KMS-11 (cell line): ENCODE measurements around the gene TRAPPC2B.
A peak's percentile ranks its signal among the peaks of the same experiment; 100 is the strongest.

Source experiments
- H2AFZ ChIP-seq: fragments of 200-600 bp; sonication (generic); 2 replicates; pipeline ENCODE4 v1.6.1; 2016; ENCODE audit warnings: antibody characterized with exemption, mixed run types, low read depth
- H3K27ac ChIP-seq: fragments of 200-600 bp; sonication (generic); 2 replicates; pipeline ENCODE4 v1.6.1; 2016; ENCODE audit warnings: mild to moderate bottlenecking, mixed run types
- H3K27me3 ChIP-seq: fragments of 200-600 bp; sonication (generic); 2 replicates; pipeline ENCODE4 v1.6.1; 2017; ENCODE audit warnings: mild to moderate bottlenecking, low read depth, mixed run types, moderate library complexity; ENCODE audit not compliant: insufficient read depth
- H3K36me3 ChIP-seq: fragments of 200-600 bp; sonication (generic); 2 replicates; pipeline ENCODE4 v1.6.1; 2017; ENCODE audit warnings: mild to moderate bottlenecking, mixed run types; ENCODE audit not compliant: insufficient read depth
- H3K4me1 ChIP-seq: fragments of 200-600 bp; sonication (generic); 2 replicates; pipeline ENCODE4 v1.6.1; 2016; ENCODE audit warnings: mild to moderate bottlenecking, low read depth, mixed run types; ENCODE audit not compliant: poor library complexity, severe bottlenecking
- H3K4me2 ChIP-seq: fragments of 200-600 bp; sonication (generic); 2 replicates; pipeline ENCODE4 v1.7.0; 2016; ENCODE audit warnings: mild to moderate bottlenecking, mixed run types
- H3K4me3 ChIP-seq: fragments of 200-600 bp; sonication (generic); IDR thresholded peaks from 2 replicates; pipeline ENCODE4 v1.6.1; 2017; ENCODE audit warnings: low read depth, low read length, mixed read lengths; ENCODE audit not compliant: insufficient read depth
- H3K79me2 ChIP-seq: fragments of 200-600 bp; sonication (generic); 2 replicates; pipeline ENCODE4 v1.6.1; 2016; ENCODE audit warnings: low read depth, mixed run types; ENCODE audit not compliant: insufficient read depth
- H3K9ac ChIP-seq: fragments of 200-600 bp; sonication (generic); 2 replicates; pipeline ENCODE4 v1.6.1; 2016; ENCODE audit warnings: mild to moderate bottlenecking, mixed run types
- H4K20me1 ChIP-seq: fragments of 200-600 bp; sonication (generic); 2 replicates; pipeline ENCODE4 v1.6.1; 2016; ENCODE audit warnings: mild to moderate bottlenecking, mixed run types; ENCODE audit not compliant: insufficient read depth
- CTCF ChIP-seq: fragments of 200-600 bp; sonication (generic); conservative IDR thresholded peaks from 2 replicates; pipeline ENCODE4 v1.6.1; 2017; ENCODE audit warnings: low read depth, mild to moderate bottlenecking, antibody characterized with exemption, low read length, moderate library complexity, mixed read lengths

Gene TRAPPC2B

GRCh38 chr19:57398868-57399267, 35.5 kb downstream of the TRAPPC2B start:
- no peaks in the 10 kb centered on the region for H3K79me2 ChIP-seq
- no peaks in the 10 kb centered on the region for H3K4me1 ChIP-seq
- H3K4me2 ChIP-seq: no peak overlapping the region
- no peak overlapping the region for H3K9ac ChIP-seq
- no peak overlapping the region for H2AFZ ChIP-seq
- TF ChIP-seq CTCF: no peak
- H3K27ac ChIP-seq: no peak overlapping the region
- no peaks in the 10 kb centered on the region for H4K20me1 ChIP-seq
- no peak overlapping the region for H3K4me3 ChIP-seq
- no peaks in the 10 kb centered on the region for H3K27me3 ChIP-seq
- H3K36me3 ChIP-seq: no peaks in the 10 kb centered on the region

GRCh38 chr19:57403737-57404563, 40.6 kb downstream of the TRAPPC2B start:
- no peaks in the 10 kb centered on the region for H3K4me1 ChIP-seq
- no peaks in the 10 kb centered on the region for H3K36me3 ChIP-seq
- no peak overlapping the region for H3K4me2 ChIP-seq
- H2AFZ ChIP-seq: no peak overlapping the region
- H3K79me2 ChIP-seq: no peaks in the 10 kb centered on the region
- no peak overlapping the region for H3K4me3 ChIP-seq
- no peak overlapping the region for H3K9ac ChIP-seq
- no peak for TF ChIP-seq CTCF
- H4K20me1 ChIP-seq: no peaks in the 10 kb centered on the region
- H3K27me3 ChIP-seq: no peaks in the 10 kb centered on the region
- no peak overlapping the region for H3K27ac ChIP-seq

GRCh38 chr19:57406516-57407123, 43.3 kb downstream of the TRAPPC2B start:
- Histone ChIP-seq H4K20me1 (no peaks in the 10 kb centered on the region), H3K4me3 (no peak overlapping the region), H3K79me2 (peaks cover 6% of the 10 kb centered on the region; the same call in 1 of the 2 replicates), H3K4me2 (no peak overlapping the region), H3K4me1 (peaks cover 5% of the 10 kb centered on the region), H3K27me3 (no peaks in the 10 kb centered on the region), H3K27ac (no peak overlapping the region), H3K36me3 (no peaks in the 10 kb centered on the region), H3K9ac (no peak overlapping the region), H2AFZ (no peak overlapping the region)
- peak; percentile 57 for TF ChIP-seq CTCF

GRCh38 chr19:57410877-57411671, 47.7 kb downstream of the TRAPPC2B start, which contains the start of gene ZNF17:
ZNF17 (plus strand) TSS chr19:57411161; CDS start chr19:57413616, 2,455 bp downstream.
- Histone ChIP-seq H3K9ac (peak within 1 kb of the TSS; percentile 54; the same call in 1 of the 2 replicates), H3K36me3 (0 out of 2 replicates have a peak, but pooled peaks cover 3% of the 10 kb centered on the region), H2AFZ (peak within 1 kb of the TSS; percentile 80), H3K27ac (no peak within 1 kb of the TSS; the same call in 1 of the 2 replicates), H3K4me2 (peak within 1 kb of the TSS; percentile 93), H3K79me2 (peaks cover 13% of the 10 kb centered on the region; the same call in 1 of the 2 replicates), H4K20me1 (no peaks in the 10 kb centered on the region), H3K27me3 (no peaks in the 10 kb centered on the region), H3K4me3 (peak within 1 kb of the TSS; percentile 33), H3K4me1 (peaks cover 11% of the 10 kb centered on the region)
- TF ChIP-seq CTCF: no peak
